Measurements from ENCODE around the gene TPRX2.
"Not testable (repeated sequence)": the region's sequence is repeated elsewhere in the genome, so short reads cannot be mapped to it uniquely, and the experiment has no call there.

Gene TPRX2

DNA sequence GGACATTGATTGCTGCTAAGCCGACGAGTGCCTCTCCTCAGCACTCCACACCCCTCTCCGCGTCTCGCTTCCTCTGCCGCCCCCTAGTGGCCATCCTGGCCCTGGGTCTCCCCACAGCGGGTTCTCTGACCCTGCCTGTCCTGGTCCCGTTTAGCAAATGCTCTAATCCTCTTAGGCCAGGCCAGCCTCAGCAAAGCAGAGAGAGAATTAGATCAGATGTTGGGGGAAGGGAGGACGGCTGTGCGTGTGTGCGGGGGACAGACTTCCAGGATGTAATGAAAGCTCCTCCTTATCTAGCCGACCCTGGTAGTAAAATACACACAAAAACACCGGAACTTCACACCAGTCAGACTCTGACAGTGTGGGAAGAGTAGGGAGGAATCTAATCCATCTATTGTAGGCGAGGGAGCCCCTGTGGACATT is 4.5 kb downstream of the TPRX2 start:
- DNase-seq: peak; percentile 9

DNA sequence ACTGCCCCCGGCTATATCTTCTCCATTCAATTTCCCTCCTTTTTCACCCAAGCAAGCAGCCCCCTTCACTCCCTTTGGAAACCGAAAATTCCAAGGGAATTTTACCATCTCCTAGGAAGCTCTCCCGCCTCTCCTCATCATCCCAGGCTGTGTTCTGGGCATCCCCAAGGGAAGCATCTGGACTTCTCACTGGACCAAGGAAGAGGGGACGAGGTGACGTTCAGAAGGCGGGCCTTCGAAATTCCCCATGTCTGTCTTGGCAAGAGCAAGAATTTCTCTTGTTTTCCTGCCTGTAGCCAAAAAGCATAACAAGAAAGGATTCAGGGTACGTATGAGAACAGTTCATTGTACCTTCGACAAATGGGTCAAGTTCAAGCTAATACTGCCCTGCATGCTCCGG is 6.1 kb downstream of the TPRX2 start:
- no peak for DNase-seq

DNA sequence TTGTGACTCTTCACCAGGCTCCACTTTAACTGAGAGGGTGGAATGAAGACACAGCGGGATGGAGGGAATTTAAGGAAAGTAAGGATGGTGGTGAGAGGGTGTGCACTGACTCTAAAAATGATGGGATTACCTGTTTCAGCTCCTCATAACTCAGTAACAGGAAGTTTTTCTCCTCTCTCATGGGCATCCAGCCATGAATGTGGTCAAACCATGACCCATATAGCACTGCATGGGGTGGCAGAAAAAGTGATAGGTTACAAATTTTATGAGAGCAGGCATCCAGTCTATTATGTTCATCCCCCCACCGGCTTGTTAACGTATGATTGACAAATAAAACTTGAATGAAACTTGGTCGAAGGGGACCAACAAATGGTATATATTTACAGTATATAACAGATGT is 19.9 kb downstream of the TPRX2 start:
- DNase-seq: no peak

DNA sequence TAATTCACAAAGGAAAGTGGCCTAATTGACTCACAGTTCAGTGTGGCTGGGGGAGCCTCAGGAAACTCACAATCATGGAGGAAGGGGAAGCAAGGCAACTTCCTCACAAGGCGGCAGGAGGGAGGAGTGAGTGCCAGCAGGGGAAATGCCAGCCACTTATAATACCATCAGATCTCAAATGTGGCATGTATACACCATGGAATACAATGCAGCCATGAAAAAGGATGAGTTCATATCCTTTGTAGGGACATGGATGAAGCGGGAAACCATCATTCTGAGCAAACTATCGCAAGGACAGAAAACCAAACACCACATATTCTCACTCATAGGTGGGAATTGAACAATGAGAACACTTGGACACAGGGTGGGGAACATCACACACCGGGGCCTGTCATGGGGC is 20.4 kb downstream of the TPRX2 start:
- DNase-seq: not testable (repeated sequence)

DNA sequence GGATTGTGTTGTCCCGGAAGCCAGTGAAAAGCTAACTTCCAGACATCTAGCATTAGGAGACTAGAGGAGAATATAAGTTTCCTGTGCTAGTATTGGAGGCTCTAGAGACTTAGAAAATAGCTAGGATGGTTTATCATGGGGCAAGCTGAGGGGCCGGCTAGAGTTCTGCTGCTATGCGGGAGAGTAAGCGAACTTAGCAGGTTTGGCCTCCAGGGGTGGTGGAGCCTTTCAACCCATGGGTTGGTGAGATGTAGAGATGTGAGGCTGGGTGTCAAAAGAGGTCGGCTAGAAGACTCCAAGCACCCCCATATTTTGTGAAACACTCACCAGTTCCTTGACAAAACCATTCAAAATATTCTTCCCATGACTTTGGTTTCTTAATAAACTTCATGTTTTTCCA is 22.7 kb downstream of the TPRX2 start:
- no peak for DNase-seq

DNA sequence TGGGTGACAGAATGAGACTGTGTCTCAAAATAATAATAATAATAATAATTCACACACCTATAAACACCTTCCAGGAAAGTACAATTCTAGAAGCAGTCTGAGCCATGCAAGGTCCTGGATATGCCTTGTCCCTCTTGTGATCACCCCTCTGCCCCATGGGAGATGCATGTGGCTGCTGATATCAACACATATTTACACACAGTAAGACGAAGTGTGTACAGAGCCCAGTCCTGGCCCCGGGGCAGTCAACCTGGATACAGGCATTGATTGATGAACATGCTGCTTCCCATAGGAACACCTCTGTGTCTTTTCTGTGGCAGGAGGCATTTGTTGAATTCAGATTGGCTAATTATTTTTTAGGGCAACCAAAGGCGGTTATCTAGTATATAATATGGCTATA is 23.9 kb downstream of the TPRX2 start:
- no peak for DNase-seq

DNA sequence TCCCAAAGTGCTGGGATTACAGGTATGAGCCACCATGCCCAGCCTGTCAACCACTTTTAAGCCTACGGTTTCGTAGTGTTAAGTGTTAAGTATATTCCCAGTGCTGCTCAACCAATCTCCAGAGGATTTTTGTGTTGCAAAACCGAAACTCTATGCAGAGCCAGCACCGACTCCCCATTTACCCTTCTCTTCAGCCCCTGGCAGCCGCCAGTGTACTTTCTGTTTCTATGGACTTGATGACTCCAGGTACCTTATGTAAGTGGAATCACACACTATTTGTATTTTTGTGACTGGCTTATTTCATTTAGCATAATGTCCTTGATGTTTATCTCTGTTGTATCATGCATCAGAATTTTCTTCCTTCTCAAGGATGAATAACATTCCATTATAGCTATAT is 26.0 kb downstream of the TPRX2 start:
- no peak for DNase-seq

DNA sequence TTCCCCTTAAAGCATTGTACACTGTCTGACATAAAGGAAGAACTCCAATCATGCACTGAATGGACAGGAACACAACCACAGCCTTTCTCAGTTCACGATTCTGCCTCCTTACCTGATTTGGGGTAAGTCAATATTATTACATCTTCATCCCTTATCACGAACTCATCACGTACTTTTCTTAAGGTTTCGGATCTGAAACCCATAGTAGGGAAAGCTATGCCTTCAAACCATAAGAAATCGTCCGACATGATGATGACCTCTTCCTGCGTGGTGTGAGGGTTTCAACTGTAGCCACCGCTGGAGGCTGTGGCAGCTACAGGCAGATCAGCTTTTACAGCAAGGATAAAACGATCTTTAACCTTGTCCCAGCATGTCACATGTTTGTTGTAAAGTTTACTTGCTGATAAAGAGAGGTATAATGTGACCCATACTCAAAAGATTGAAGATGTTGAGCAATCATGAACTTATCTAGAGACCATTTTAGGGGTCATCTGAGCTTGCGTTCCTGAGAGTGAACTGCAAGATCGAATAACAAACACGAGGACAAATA is 27.1 kb downstream of the TPRX2 start, which contains the start of gene SULT2A1:
TSS of gene SULT2A1 (minus strand) at position 306 of the 550 bp plus-strand sequence. CDS start at position 248, 58 bp downstream.
- no peak for DNase-seq

DNA sequence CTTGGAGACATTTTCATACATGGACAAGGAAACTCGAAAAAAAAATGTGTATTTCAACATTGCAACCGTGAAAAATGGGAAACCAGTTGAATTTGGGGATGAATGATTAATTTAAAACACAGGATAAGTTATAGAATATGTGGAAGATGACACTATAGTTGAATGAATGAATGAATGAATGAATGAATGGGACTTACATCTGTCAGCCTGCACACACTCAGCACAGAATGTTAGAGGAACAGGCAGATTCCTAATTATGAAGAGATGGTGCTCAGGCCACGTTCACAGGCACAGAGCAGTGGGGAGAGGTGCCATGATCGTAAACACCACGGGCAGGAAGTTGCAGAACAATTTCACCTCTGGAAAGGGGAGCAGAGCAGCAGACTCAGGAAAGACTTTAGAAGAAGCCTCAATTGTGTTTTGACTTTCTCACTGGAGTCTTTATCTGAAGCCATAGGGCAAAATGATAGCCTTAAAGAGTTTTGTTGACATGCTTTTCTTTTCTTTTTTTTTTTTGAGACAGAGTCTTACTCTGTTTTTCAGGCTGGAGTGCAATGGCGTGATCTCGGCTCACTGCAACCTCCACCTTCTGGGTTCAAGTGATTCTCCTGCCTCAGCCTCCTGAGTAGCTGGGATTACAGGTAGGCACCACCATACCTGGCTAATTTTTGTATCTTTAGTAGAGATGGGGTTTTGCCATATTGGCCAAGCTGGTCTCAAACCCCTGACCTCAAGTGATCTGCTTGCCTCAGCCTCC is 32.0 kb downstream of the TPRX2 start:
- DNase-seq: no peak

DNA sequence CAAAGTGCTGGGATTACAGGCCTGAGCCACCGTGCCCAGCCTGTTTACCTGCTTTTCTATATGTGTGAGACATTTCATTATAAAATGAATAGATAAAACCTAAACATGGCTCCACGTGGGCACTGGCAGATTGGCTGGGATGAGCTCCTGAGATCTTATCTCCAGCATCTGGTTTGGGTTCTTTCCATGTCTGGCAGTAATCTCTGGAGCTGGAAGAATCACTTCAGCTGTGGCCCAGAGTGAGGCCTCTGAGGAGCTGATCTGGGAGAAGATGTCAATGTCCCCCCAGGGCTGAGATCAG is 32.5 kb downstream of the TPRX2 start:
- DNase-seq: no peak

DNA sequence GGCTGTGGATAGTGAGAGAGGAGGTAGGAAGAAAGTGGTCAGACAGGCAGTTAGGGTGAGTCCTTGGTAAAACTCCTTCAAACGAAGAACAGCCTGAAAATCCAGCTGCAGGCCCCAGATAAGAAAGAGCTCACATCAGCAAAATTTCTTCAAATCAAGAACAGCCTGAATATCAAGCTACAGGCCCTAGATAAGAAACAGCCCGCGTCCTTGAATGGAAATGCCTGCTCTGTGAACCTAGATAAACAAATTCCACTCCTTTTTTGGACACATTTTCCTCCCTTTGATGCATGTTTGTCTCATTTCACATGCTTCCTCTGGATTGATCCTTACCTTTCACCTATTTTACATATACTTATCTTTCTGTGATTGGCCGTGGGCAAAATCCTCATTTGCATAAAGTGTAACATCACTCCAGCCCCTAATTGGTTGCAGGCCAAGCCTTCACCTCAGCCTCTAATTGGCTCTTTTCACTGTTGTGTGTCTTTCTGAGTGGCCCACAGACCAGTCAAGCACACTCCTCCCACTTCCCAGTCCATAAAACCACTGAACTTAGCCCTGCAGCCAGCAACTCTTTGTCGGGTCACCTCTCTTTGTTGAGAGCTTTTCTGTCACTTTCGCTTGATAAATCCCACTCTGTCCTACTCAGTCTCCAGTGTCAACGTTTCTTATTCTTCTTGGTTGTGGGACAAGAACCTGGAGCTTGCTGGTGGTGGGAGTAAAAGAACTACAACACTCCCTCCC is 33.1 kb downstream of the TPRX2 start:
- no peak for DNase-seq

DNA sequence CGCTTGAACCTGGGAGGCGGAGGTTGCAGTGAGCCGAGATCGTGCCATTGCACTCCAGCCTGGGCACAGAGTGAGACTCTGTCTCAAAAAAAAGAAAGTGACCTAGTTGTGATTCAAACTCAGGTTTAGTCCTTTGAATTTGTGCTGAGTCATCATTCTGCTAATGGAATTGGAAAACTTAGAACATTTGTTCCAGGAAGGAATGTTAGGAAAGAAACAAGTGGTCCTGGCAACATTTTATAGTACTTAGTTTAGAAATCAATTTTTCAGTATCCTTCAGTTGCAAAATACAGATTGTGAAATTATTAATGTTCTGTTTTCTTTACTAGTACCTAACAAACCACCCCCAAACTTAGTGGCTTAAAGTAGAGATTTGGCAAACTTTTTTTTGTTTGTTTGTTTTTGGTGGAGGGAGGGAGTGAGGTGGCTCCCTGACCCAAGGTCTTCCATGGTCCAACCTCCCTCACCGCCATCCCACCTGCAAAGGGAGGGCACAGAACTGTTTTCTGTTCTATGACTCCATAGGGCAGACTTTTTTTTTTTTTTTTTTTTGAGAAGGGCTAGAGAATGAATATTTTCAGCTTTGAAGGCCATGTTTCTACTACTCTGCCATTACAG is 36.2 kb downstream of the TPRX2 start:
- DNase-seq: no peak

DNA sequence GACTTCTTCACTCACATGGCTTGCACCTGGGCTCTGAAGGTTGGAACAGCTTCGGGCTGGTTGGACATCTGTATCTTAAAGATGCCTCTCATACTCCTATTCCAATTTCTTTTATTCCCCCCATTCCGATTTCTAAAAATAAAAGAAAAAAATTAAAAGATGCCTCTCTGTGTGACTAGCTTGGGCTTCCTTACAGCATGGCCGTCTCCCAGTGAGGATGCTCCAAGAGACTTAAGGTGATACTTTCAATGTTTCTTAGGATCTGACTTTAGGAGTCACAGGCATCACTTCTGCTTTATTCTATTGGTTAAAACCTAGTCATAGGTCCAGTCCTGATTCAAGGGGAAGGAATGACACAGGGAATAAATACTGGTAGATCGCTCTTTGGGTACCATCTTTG is 37.0 kb downstream of the TPRX2 start:
- DNase-seq: no peak

DNA sequence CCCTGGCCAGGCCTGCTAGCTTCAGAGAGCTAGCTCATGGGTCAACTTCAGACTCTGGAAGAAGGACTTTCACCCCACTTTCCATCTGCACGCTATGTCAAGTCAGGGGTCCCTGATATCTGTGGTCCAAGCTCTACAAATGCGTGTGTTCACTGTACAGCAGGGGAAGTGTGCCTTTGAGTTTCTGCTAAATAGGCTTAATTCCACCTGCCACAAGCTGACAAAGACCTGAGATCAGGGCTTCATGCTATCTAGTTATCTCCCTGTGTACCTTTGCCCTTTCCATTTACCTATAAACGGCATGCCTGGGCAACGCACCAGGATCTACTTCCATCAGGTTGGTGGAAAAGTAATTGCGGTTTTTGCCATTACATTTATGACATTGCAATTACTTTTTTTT is 37.7 kb downstream of the TPRX2 start:
- DNase-seq: no peak

DNA sequence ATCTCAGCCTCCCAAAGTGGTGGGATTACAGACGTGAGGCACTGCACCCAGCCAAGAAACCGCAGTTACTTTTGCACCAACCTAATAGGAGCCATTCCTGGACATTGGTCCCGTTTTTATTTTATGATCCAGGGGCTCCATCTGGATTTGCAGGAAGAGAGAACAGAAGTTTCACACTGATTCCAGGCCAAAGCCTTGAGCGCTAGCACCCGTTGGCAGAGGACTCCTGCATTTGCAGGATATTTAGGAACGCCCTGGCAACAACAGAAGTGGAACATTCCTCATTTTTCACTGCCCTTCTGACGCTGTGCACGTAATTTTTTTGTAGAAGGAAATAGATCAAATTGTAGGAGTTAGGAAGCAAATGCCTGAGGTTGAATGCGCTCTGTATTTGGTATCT is 38.8 kb downstream of the TPRX2 start:
- DNase-seq: no peak

DNA sequence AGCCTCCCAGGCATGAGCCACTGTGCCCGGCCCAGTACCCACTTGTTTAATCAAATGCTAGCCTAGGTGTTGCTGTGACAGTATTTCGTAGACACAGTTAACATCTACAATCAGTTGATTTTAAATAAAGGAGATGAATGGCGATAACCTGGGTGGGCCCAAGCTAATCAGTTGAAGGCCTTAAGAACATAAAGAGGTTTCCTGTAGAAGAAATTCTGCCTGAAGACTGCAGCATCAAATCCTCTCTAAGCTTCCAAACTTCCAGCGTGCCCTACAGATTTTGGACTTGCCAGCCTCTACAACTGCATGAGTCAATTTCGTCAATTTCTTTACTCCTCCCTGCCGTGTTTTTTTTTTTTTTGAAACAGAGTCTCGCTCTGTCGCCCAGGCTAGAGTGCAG is 40.3 kb downstream of the TPRX2 start:
- DNase-seq: no peak

DNA sequence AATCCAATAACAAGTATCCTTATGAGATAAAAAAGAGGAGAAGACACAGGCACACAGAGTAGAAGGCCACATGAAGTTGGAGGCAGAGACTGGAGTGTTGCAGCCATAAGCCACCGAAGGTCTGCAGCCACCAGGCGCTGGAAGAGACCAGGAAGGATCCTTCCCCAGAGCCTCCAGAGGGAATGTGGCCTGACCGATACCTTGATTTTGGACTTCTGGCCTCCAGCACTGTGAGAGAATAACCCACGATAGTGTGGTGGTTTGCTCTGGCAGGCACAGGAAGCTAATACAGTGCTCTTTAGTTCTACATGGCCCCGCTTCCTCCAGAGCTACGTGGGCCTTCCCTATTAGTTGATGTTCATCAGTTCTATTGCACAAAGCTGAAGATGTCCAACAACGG is 42.3 kb downstream of the TPRX2 start:
- DNase-seq: no peak

DNA sequence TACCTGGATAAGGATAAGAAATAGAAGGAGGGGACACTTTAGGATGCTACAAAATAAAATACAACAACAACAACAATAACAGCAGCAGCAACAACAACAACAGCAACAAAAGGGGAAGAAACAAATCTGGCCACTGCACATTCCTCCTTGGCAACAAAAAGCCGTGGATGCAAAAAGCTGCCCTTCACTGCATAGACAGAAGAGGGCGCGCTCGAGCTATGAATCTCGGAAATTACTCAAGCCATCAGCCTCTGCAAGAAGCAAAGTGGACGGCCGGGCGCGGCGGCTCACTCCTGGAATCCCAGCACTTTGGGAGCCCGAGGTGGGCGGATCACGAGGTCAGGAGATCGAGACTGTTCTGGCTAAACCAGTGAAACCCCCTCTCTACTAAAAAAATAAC is 50.3 kb downstream of the TPRX2 start:
- DNase-seq: not testable (repeated sequence)

DNA sequence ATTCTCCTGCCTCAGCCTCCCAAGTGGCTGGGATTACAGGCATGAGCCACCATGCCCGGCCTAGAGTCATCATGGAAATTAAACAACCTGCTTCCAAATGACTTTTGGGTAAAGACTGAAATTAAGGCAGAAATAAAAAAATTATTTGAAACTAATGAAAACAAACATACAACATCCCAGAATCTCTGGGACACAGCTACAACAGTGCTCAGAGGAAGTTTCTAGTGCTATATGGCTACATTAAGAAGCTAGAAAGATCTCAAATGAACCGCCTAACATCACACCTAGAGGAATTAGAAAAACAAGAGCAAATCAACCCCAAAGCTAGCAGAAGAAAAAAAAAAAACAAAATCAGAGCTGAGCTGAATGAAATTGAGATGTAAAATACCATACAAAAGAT is 51.2 kb downstream of the TPRX2 start:
- not testable (repeated sequence) for DNase-seq
